ENCODE measurements around the gene TUNAR.
"Not testable (repeated sequence)": the region's sequence is repeated elsewhere in the genome, so short reads cannot be mapped to it uniquely, and the experiment has no call there.

The TUNAR gene

DNA sequence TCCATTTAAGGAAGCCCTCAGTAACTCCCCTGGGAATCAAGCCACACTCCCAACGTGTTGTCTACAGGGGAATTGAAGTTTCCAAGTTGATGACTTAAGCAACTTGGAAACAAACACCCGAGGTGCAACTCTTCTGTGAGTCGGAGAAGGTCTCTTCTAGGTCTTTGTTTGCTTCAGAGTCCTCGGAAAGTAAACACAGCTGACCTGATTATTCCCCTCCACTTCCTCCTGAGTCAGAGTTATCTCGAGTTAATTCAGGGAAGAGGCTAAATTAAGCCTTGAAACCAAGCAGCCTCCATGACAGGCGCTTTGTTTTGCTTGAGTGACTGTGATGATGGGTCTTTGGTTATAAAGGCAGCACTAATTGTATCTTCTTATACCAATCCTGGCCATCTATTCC lies 41.8 kb downstream of the TUNAR start:
- DNase-seq (ENCODE audit: low spot score), result no peak

DNA sequence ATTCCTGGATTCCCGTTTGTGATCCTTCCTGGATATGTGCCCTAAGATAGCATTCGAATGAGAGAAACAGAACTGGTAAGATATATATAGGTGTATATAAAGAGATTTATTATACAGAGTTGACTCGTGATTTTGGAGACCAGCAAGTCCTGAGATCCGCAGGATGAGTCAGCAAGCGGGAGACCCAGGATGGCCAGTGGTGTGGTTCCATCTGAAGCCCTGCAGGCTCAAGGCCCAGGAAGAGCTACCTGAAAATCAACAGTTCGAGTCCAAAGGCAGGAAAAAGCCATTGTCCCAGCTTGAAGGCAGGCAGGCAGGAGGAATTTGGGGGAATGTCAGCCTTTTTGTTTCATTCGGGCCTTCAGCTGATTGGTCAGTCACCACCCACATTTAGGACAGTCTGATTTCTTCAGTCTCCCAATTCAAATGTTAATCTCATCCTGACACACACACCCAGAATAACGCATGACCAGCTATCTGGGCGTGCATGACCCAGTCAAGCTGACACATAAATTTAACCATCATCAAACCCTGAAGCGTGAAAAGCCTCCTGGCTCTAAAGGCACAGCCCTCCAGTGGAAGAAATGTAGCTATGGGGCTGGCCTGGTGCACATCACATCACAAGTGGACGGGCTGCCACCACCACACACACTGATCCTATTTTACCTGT lies 44.3 kb downstream of the TUNAR start:
- DNase-seq (ENCODE audit: low spot score), result no peak

DNA sequence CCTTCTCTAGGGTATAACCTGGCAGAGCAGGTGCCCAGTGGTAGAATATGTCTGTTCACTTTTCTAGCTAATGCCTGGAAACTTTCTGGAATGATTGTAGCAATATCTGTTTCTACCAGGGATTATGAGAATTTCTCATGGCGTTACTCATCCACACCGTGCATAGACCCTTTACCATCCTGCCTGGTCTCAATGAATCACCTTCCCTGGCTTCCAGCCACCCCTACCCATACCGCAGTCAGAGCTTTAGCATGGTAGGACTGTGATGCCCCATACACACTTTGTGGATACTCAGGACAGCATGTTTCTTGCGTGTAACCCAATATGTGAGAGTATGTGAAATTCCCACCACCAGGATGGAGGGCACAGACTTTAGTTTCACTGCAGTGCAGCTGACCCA lies 45.4 kb downstream of the TUNAR start:
- no peak for DNase-seq (ENCODE audit: low spot score)

DNA sequence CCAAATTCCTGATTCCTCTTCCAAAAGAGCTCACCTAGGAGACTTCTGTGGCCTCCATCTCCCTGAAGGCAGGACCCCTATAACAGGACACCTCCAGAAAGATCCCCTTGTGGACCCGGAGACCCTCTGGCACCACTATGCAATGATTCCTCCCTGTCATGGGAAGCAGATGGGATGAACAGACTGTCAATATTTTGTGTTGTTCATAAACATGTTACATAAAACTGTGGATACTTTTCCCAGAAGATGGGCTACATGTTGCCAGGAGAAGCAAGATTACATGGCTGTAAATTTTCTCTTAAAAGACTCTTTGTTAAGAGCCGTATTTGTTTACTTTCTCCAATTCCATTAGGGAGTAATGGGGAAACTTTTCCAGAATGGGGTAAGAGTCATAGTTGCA lies 52.1 kb downstream of the TUNAR start:
- DNase-seq (ENCODE audit: low spot score), result no peak

GRCh38 chr14:95931384-95931783 lies 54.8 kb downstream of the TUNAR start:
- no peak for DNase-seq (ENCODE audit: low spot score)

- DNase-seq (ENCODE audit: low spot score), result no peak
Measured at GRCh38 chr14:95935228-95935822, 58.7 kb downstream of the TUNAR start.

DNA sequence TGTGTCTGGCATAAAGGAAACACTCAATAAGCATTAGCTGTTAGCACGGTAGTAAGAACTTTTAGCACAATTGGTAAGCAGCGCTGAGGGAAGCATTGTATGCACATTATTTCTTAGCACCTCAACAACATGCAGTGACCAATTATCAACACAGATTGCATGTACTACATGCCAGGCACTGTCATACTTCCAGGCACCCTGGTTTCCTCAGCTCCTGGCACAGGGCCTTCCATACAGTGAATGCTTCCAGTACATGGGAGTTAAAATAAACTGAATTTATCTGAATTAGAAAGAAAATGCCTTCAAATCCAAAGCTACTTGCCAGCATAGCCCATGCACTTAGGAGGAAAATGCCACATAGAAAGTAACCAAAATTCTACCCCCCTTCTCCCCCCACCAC lies 59.4 kb downstream of the TUNAR start:
- DNase-seq (ENCODE audit: low spot score), result no peak

- DNase-seq (ENCODE audit: low spot score), result no peak
Measured at GRCh38 chr14:95939335-95939734, 62.7 kb downstream of the TUNAR start.

GRCh38 chr14:95941897-95942296 lies 65.3 kb downstream of the TUNAR start:
- no peak for DNase-seq (ENCODE audit: low spot score)

DNA sequence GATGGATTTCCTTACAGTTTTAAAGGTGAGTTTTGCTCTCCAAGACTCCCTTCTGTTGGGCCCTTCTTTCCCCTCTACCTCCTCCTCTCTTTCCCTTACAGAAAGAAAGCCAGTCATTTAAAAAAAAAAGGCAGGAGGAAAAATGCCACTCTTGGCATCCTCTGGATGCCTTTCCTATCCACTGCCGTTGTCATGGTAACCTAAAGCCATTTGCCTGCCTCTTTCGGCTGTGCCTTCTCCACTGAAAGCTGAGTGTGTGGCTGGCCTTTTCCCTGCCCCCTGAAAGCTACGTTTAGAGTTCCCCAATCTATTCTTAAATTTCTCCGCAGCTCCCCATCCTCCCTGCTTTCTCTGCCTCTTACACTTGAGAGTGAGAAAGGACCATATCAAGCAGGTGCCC lies 67.1 kb downstream of the TUNAR start:
- DNase-seq (ENCODE audit: low spot score), result no peak

DNA sequence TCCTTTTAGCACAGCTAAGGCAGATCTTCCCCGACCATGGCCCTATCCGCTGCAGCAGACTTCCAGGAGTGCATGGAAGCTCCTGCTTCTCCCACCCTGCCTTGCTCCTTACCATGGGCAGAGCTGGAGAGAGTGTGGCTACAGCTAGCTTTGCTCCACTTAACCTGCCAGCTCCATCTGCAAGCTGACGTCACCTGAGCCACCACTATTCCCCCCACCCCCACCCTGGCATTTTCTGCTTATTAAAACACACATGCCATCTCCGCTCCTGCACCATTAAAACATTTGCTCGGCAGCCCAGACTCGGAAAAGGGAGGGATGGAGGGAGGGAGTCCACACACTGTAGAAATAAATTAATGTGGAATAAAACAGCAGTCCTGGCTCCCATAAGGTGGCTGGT lies 67.8 kb downstream of the TUNAR start:
- no peak for DNase-seq (ENCODE audit: low spot score)

GRCh38 chr14:95946867-95947266 lies 70.2 kb downstream of the TUNAR start:
- no peak for DNase-seq (ENCODE audit: low spot score)

DNA sequence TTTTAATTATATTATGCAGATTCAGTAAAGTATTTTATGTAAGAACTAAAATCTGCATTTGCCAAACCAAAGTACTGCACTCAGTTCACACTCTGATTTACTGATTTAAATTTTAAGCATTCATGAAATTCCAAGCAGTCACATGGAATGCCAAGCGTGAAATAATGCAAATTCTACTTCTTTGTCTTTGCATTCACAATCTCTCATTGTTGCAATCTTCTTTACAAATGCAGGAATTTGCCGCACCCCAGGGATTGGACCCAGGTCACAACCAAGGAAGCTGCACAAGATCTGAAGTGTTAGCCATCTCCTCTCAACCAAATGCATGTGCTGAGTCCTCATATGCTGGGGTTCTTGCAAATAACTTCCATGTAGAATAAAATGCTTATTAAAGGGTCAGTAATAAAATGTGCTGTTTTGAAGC lies 71.9 kb downstream of the TUNAR start:
- no peak for DNase-seq (ENCODE audit: low spot score)

DNA sequence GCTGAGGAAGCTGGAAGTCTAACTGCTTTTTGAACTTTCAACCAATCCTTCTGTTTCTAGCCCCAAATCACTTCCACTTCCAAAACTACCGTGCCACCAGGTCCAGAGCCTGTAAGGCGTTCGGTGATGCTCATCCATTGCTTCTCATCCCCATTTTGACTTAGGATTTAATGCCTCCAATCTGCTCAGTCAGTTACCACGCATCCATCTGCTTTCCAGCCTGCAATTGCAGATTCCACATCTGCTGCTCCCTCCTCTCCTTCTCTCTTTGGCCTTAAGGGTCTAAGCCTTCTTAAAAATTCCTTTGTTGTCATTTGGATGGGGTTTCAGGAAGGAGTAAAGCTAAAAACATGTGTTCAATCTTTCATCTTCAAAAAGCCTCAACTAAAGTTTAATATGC lies 74.7 kb downstream of the TUNAR start:
- no peak for DNase-seq (ENCODE audit: low spot score)

GRCh38 chr14:95953111-95953724 lies 76.6 kb downstream of the TUNAR start:
- no peak for DNase-seq (ENCODE audit: low spot score)

DNA sequence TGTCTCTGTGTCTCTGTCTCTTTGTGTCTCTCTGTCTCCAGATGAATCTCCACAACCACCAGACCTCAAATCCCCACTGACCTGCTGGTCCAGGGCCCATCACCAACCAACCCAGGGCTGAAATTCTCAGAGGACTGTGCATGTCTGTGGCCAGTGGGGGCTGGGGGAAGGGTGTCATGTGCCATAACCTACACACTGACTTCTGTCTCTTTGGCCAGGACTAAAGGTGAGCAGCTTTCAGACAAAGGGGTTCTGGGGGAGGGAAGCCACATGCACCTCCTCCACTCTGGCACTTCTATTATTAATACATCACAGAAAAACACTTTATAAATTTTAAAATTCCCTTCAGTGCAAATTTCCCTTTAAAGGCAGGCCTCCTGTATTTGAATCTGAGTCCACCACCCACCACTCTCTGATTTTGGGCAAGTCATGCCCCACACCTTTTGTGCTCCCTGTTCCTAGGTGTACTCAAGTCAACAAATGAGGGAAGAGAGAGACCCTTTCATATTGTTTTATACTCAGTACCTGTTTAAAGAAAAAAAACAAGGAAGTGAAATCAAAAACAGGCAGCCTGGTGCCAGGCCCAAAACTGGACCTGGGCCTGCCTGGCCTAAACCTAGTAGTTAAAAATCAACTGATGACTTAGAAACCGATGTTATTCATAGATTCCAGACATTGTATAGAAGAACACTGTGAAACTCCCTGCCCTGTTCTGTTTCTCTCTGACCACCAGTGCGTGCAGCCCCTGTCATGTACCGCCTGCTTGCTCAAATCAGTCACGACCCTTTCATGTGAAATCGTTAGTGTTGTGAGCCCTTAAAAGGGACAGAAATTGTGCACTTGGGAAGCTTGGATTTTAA lies 80.2 kb downstream of the TUNAR start:
- no peak for DNase-seq (ENCODE audit: low spot score)

GRCh38 chr14:95958105-95958504 lies 81.5 kb downstream of the TUNAR start:
- DNase-seq (ENCODE audit: low spot score), result no peak

DNA sequence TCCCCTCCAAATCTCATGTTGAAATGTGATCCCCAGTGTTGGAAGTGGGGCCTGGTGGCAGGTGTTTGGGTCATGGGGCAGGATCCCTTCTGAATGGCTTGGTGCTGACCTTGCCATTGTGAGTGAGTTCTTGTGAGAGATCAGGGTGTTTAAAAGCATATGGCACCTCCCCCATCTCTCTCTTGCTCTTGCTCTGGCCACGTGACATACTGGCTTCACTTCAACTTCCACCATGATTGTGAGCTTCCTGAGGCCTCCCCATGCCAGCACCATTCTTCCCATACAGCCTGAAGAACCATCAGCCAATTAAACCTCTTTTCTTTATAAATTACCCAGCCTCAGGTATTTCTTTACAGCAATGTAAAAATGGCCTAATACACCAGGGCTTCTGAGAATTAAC lies 82.7 kb downstream of the TUNAR start:
- no peak for DNase-seq (ENCODE audit: low spot score)

DNA sequence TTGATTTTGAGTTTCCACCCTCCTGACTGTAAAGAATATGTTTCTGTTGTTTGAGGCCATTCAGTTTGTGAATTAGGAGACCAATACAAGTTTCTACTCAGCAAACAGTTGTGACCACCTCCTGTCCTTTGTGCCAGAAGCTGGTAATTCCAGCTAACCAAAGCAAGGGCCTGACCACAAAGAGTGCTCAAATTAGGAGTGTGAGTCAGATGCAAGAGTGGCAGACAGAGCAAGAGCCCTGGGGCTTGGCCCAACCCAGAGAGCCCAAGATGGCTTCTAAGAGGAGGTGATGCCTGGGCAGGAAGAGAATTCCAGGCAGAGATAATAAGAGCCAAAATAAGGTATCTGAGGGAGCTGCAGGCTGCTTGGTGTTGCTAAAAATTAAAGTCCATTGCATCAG lies 84.8 kb downstream of the TUNAR start:
- DNase-seq (ENCODE audit: low spot score), result no peak

DNA sequence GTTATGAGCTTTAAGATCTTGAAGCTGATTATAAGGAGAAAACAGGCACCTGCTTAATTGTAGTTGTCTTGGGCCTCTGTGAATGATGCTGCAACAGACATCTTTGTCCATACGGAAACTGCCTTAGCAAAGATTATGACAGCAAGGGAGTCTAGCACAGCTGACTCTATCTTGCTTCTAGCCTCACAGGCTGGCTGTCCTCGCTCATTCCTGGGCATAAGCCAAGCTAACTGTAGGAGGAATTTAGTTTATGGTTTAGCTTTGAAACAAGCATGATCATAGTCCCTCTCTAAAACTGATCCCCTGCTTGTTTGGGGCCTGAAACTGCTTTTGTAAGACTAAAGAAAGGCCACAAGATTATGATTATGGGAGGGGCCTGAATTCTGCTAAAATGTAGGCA lies 88.3 kb downstream of the TUNAR start:
- no peak for DNase-seq (ENCODE audit: low spot score)

GRCh38 chr14:95968048-95968447 lies 91.4 kb downstream of the TUNAR start:
- not testable (repeated sequence) for DNase-seq (ENCODE audit: low spot score)
